ENCODE measurements around the gene EDDM3A. TPM values are rescaled to one million over a fixed set of nuclear protein-coding genes. Genes with fewer than 3 reads are reported as not detected.

The EDDM3A gene
- total RNA-seq, 4 donors from 2014 or later, result not detected

GRCh38 chr14:20748439-20748838 lies 2.8 kb downstream of the EDDM3A start:
- H3K4me3 ChIP-seq, result no peak overlapping the region
- H3K27ac ChIP-seq, result no peak overlapping the region
- DNase-seq (no peak), ATAC-seq (no peak)
- H3K9me3 ChIP-seq, result no peaks in the 10 kb centered on the region
- no peaks in the 10 kb centered on the region for H3K36me3 ChIP-seq
- TF ChIP-seq CTCF (IDR thresholded peaks at IDR 0.05 in 4 of 5, conservative IDR thresholded peaks at IDR 0.05 in 1 of 5) (no peak), POLR2A (IDR thresholded peaks at IDR 0.05) (no peak)
- no peaks in the 10 kb centered on the region for H3K4me1 ChIP-seq
- in situ Hi-C loops (cut with MboI; ENCODE audit: low sequenced_read_pairs in 4 of 4), result no loop called here
- intact Hi-C loops (cut with DNase I; ENCODE audit: low total_unique reads), result no loop called here
- H3K27me3 ChIP-seq, result no peaks in the 10 kb centered on the region

- DNase-seq, result no peak
- intact Hi-C loops (cut with DNase I; ENCODE audit: low total_unique reads), result no loop called here
- Histone ChIP-seq H3K36me3 (no peaks in the 10 kb centered on the region), H3K9me3 (no peaks in the 10 kb centered on the region), H3K4me1 (peaks cover 0 to 4% of the 10 kb centered on the region in 2 donors), H3K27me3 (no peaks in the 10 kb centered on the region), H3K27ac (no peak overlapping the region), H3K4me3 (no peak overlapping the region)
- TF ChIP-seq POLR2A (IDR thresholded peaks at IDR 0.05) (no peak), CTCF (IDR thresholded peaks at IDR 0.05 in 4 of 5, conservative IDR thresholded peaks at IDR 0.05 in 1 of 5) (no peak)
- ATAC-seq, result no peak
- in situ Hi-C loops (cut with MboI; ENCODE audit: low sequenced_read_pairs in 4 of 4), result no loop called here
Observed at GRCh38 chr14:20750194-20750593, 4.5 kb downstream of the EDDM3A start.

GRCh38 chr14:20751963-20752562 lies 6.4 kb downstream of the EDDM3A start:
- no peak overlapping the region for H3K27ac ChIP-seq
- no peaks in the 10 kb centered on the region for H3K36me3 ChIP-seq
- H3K9me3 ChIP-seq, result no peaks in the 10 kb centered on the region
- TF ChIP-seq POLR2A (IDR thresholded peaks at IDR 0.05), result no peak
- TF ChIP-seq CTCF (IDR thresholded peaks at IDR 0.05 in 4 of 5, conservative IDR thresholded peaks at IDR 0.05 in 1 of 5), result no peak
- H3K4me1 ChIP-seq, result peaks cover 0 to 4% of the 10 kb centered on the region in 2 donors
- ATAC-seq (no peak), DNase-seq (no peak)
- H3K4me3 ChIP-seq, result no peak overlapping the region
- intact Hi-C loops (cut with DNase I; ENCODE audit: low total_unique reads) (no loop called here), in situ Hi-C loops (cut with MboI; ENCODE audit: low sequenced_read_pairs in 4 of 4) (no loop called here)
- H3K27me3 ChIP-seq, result no peaks in the 10 kb centered on the region

- no peak for DNase-seq
- no peak for ATAC-seq
- Histone ChIP-seq H3K36me3 (no peaks in the 10 kb centered on the region), H3K4me3 (no peak overlapping the region), H3K4me1 (peaks cover 0 to 4% of the 10 kb centered on the region in 2 donors), H3K27ac (no peak overlapping the region), H3K27me3 (no peaks in the 10 kb centered on the region), H3K9me3 (no peaks in the 10 kb centered on the region)
- TF ChIP-seq POLR2A (IDR thresholded peaks at IDR 0.05) (no peak), CTCF (IDR thresholded peaks at IDR 0.05 in 4 of 5, conservative IDR thresholded peaks at IDR 0.05 in 1 of 5) (no peak)
- intact Hi-C loops (cut with DNase I; ENCODE audit: low total_unique reads), result no loop called here
- in situ Hi-C loops (cut with MboI; ENCODE audit: low sequenced_read_pairs in 4 of 4), result no loop called here
Observed at GRCh38 chr14:20754308-20754707, 8.6 kb downstream of the EDDM3A start.

- Histone ChIP-seq H3K4me1 (peaks cover 0 to 4% of the 10 kb centered on the region in 2 donors), H3K9me3 (no peaks in the 10 kb centered on the region), H3K4me3 (no peak overlapping the region), H3K27ac (no peak overlapping the region), H3K36me3 (no peaks in the 10 kb centered on the region), H3K27me3 (no peaks in the 10 kb centered on the region)
- intact Hi-C loops (cut with DNase I; ENCODE audit: low total_unique reads), result no loop called here
- ATAC-seq (no peak), DNase-seq (no peak)
- TF ChIP-seq POLR2A (IDR thresholded peaks at IDR 0.05), result no peak
- no peak for TF ChIP-seq CTCF (IDR thresholded peaks at IDR 0.05 in 4 of 5, conservative IDR thresholded peaks at IDR 0.05 in 1 of 5)
- in situ Hi-C loops (cut with MboI; ENCODE audit: low sequenced_read_pairs in 4 of 4), result no loop called here
Observed at GRCh38 chr14:20755037-20755436, 9.3 kb downstream of the EDDM3A start.
